ENCODE measurements around the gene NCF4. TPM values are rescaled to one million over a fixed set of nuclear protein-coding genes. Genes with fewer than 3 reads are reported as not detected.

NCF4 gene
- total RNA-seq, 2 experiments from 2014 or later: 0.37 to 0.50 TPM

GRCh38 chr22:36922105-36922608, 61.4 kb downstream of the NCF4 start:
- H3K27ac Mint-ChIP-seq: no peak overlapping the region
- intact Hi-C loops (cut with micrococcal nuclease): no loop called here
- H3K4me1 Mint-ChIP-seq (ENCODE audit: low read depth): peaks cover 4% of the 10 kb centered on the region
- no peak overlapping the region for H3K4me3 Mint-ChIP-seq
- CTCF ChIA-PET: no interaction called here
- no peaks in the 10 kb centered on the region for H3K36me3 Mint-ChIP-seq (ENCODE audit: low read depth)
- H3K9me3 Mint-ChIP-seq: peaks cover 1% of the 10 kb centered on the region
- DNase-seq: no peak
- peaks cover 18% of the 10 kb centered on the region for H3K27me3 Mint-ChIP-seq (ENCODE audit: low read depth)

GRCh38 chr22:36922711-36923110, 61.9 kb downstream of the NCF4 start:
- DNase-seq: no peak
- Mint-ChIP-seq H3K27me3 (ENCODE audit: low read depth) (peaks cover 15% of the 10 kb centered on the region), H3K36me3 (ENCODE audit: low read depth) (no peaks in the 10 kb centered on the region), H3K4me3 (no peak overlapping the region), H3K9me3 (peaks cover 1% of the 10 kb centered on the region), H3K27ac (no peak overlapping the region), H3K4me1 (ENCODE audit: low read depth) (peaks cover 4% of the 10 kb centered on the region)
- CTCF ChIA-PET: no interaction called here
- intact Hi-C loops (cut with micrococcal nuclease): no loop called here

GRCh38 chr22:36923131-36923788, 62.5 kb downstream of the NCF4 start:
- CTCF ChIA-PET: no interaction called here
- H3K36me3 Mint-ChIP-seq (ENCODE audit: low read depth): no peaks in the 10 kb centered on the region
- no peak overlapping the region for H3K27ac Mint-ChIP-seq
- H3K4me3 Mint-ChIP-seq: no peak overlapping the region
- H3K4me1 Mint-ChIP-seq (ENCODE audit: low read depth): peaks cover 4% of the 10 kb centered on the region
- intact Hi-C loops (cut with micrococcal nuclease): no loop called here
- peaks cover 1% of the 10 kb centered on the region for H3K9me3 Mint-ChIP-seq
- peaks cover 15% of the 10 kb centered on the region for H3K27me3 Mint-ChIP-seq (ENCODE audit: low read depth)
- DNase-seq: no peak

- peaks cover 15% of the 10 kb centered on the region for H3K27me3 Mint-ChIP-seq (ENCODE audit: low read depth)
- no peak overlapping the region for H3K4me3 Mint-ChIP-seq
These were observed 63.4 kb downstream of the NCF4 start for GRCh38 chr22:36924151-36924698.

GRCh38 chr22:36925388-36926290, 64.8 kb downstream of the NCF4 start:
- intact Hi-C loops (cut with micrococcal nuclease): no loop called here
- CTCF ChIA-PET: interaction anchor here (1.6 kb wide), 1 partner anchor 69 kb away, joined by 5 read pairs; no protein-coding TSS in a partner anchor
- H3K36me3 Mint-ChIP-seq (ENCODE audit: low read depth): no peaks in the 10 kb centered on the region
- H3K4me3 Mint-ChIP-seq: no peak overlapping the region
- H3K27me3 Mint-ChIP-seq (ENCODE audit: low read depth): peaks cover 15% of the 10 kb centered on the region
- no peak overlapping the region for H3K27ac Mint-ChIP-seq
- H3K9me3 Mint-ChIP-seq: no peaks in the 10 kb centered on the region
- H3K4me1 Mint-ChIP-seq (ENCODE audit: low read depth): peaks cover 4% of the 10 kb centered on the region
- no peak for DNase-seq

More at GRCh38 chr22:36924151-36924698, 63.4 kb downstream of the NCF4 start:
- DNase-seq: no peak
- CTCF ChIA-PET: no interaction called here
- Mint-ChIP-seq H3K9me3 (peaks cover under 1% of the 10 kb centered on the region), H3K27ac (no peak overlapping the region), H3K4me1 (ENCODE audit: low read depth) (peaks cover 4% of the 10 kb centered on the region), H3K36me3 (ENCODE audit: low read depth) (no peaks in the 10 kb centered on the region)
- intact Hi-C loops (cut with micrococcal nuclease): no loop called here

DNA sequence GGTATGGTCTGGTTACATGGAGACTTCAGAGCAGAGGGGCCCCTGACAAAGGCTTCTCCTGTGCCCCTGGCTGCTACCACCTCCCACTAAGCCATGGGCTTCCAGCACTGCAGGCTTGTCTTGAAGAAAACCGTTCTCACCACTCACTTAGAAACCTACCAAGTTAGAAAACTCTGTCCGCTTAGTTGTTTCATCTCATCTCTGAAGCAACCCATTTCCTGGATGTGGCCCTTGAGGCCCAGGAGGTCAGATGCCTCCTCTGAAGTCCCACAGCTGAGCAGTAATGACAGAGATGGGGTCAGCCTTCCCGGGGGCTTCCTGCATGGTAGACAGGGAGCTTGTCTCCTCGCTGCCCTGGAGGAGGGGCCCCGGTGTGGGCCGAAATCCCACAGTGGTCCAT, 65.5 kb downstream of the NCF4 start:
- Mint-ChIP-seq H3K4me3 (no peak overlapping the region), H3K4me1 (ENCODE audit: low read depth) (peaks cover 1% of the 10 kb centered on the region), H3K36me3 (ENCODE audit: low read depth) (no peaks in the 10 kb centered on the region), H3K9me3 (no peaks in the 10 kb centered on the region), H3K27ac (no peak overlapping the region), H3K27me3 (ENCODE audit: low read depth) (peaks cover 11% of the 10 kb centered on the region)
- intact Hi-C loops (cut with micrococcal nuclease): no loop called here
- CTCF ChIA-PET: interaction anchor here (1.6 kb wide), 1 partner anchor 70 kb away, joined by 5 read pairs; no protein-coding TSS in a partner anchor
- DNase-seq: no peak

- CTCF ChIA-PET: interaction anchor here (1.6 kb wide), 1 partner anchor 70 kb away, joined by 5 read pairs; no protein-coding TSS in a partner anchor
- intact Hi-C loops (cut with micrococcal nuclease): no loop called here
These were observed 66.1 kb downstream of the NCF4 start for GRCh38 chr22:36926721-36927435.

More at GRCh38 chr22:36926721-36927435, 66.1 kb downstream of the NCF4 start:
- DNase-seq: no peak
- no peak overlapping the region for H3K27ac Mint-ChIP-seq
- H3K27me3 Mint-ChIP-seq (ENCODE audit: low read depth): peaks cover 11% of the 10 kb centered on the region
- no peaks in the 10 kb centered on the region for H3K36me3 Mint-ChIP-seq (ENCODE audit: low read depth)
- H3K9me3 Mint-ChIP-seq: no peaks in the 10 kb centered on the region
- no peaks in the 10 kb centered on the region for H3K4me1 Mint-ChIP-seq (ENCODE audit: low read depth)
- no peak overlapping the region for H3K4me3 Mint-ChIP-seq

Other genes starting within 250 kb of the NCF4 start
- gene CACNG2, start 157.3 kb upstream of the NCF4 start, total RNA-seq: not detected
- gene IFT27, start 84.9 kb upstream of the NCF4 start, total RNA-seq: 10 to 100 TPM; 15.7 to 16.2 TPM
- not detected for gene PVALB, start 44.0 kb upstream of the NCF4 start, total RNA-seq
- gene CSF2RB, start 52.6 kb downstream of the NCF4 start, total RNA-seq: under 1 TPM in 1 of 2 experiments, not detected in 1; 0.14 TPM
- under 1 TPM; 0.38 to 0.44 TPM for gene TST, start 158.4 kb downstream of the NCF4 start, total RNA-seq
- 1 to 10 TPM; 2.8 to 2.9 TPM for gene MPST, start 158.7 kb downstream of the NCF4 start, total RNA-seq
- 10 to 100 TPM; 22.6 to 23.1 TPM for gene KCTD17, start 190.7 kb downstream of the NCF4 start, total RNA-seq
- 10 to 100 TPM; 10.7 to 10.9 TPM for gene TMPRSS6, start 248.7 kb downstream of the NCF4 start, total RNA-seq